ENCODE results near the gene ADPRHL1. TPM values are rescaled to one million over a fixed set of nuclear protein-coding genes. Genes with fewer than 3 reads are reported as not detected.

The ADPRHL1 gene
- total RNA-seq, 1 donor from 2014 or later, result 0.22 TPM

DNA sequence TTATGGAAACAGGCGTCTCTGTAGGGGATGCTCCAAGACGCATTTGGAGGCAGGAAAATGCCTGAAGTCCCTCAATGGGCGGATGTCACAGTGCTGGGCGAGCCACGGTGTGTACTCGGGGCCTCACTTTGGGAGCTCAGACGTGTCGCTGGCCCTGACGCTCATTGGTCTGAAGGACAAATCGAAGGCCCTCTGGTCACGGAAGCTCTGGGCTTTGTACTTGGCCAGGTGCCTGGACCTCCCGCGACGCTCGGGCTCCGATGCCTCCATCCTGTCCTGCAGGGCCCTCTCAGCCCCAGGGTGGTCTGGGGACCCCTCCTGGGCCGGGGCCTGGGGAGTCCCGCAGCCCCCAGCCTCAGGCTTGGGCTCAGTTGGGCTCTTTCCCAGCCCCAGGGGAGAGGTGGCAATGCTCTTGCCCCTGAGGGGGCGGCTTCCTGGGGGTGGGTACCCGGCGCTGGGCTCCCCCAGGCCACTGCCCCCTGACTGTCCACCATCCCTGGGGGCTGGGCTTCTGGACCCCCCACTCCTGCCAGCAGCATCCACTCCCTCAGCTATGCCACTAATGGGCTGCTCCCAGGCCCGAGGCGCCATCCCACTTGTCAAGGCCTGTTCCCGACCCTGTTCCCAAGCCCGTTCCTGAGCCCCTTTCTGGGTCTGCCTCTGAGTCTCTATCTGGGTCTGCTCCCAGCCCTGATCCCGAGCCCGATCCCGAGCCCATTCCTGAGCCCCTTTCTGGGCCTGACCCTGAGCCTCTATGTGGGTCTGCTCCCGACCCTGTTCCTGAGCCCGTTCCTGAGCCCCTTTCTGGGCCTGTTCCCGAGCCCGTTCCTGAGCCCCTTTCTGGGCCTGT, 49.8 kb downstream of the ADPRHL1 start:
- H3K4me3 ChIP-seq, result no peak overlapping the region

DNA sequence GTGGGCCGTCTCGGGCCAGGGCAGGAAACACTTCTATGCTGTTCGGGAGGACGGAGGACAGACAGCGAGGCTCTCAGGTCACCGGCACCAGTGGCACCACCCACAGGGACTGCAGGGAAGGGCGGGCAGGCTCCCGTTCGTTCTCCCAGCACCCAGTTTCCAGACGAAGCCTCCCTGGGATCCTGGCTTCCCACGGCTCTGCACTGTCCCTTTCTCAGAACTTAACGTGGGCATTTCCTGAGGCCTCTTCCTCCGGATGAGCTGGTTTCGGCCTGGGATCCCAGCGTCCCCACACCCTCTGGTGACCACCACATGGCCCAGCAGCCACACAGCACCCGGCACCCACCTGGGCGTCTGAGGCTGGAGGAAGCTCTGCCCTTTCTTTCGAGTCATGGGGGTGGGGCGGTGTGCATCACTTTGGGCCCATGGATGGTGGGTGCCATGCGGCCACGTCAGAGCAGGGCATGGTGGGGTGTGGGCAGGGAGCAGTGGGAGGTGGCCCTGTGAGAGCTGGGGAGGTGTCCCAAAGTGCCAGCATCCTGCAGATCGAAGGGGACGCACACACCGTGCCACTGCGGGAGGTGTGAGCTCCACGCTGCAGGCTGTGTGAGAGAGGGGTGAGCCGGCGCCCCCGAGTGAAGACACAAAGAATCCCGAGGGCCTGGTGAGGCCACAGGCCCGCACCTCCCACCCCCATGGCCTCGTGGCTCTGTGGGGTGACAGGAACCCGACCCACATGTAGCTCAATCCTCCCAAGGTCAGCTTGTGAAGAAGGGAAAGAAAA, 50.6 kb downstream of the ADPRHL1 start:
- H2AFZ ChIP-seq (replicated peaks), result no peak overlapping the region
- no peak for DNase-seq (ENCODE audit: low spot score)

More for the DNA sequence above, 49.8 kb downstream of the ADPRHL1 start:
- no peaks in the 10 kb centered on the region for H3K9me3 Mint-ChIP-seq
- no peak for DNase-seq (ENCODE audit: low spot score)
- Histone ChIP-seq H3K4me1 (peaks cover 11% of the 10 kb centered on the region), H3K9ac (no peak overlapping the region), H3K36me3 (no peaks in the 10 kb centered on the region), H3K27me3 (no peaks in the 10 kb centered on the region), H4K20me1 (ENCODE audit: low read depth) (no peaks in the 10 kb centered on the region), H3K79me2 (ENCODE audit: low read depth) (no peaks in the 10 kb centered on the region), H3K4me2 (no peak overlapping the region), H2AFZ (replicated peaks) (no peak overlapping the region), H3K27ac (no peak overlapping the region), H3K9me3 (ENCODE audit: low read depth) (no peaks in the 10 kb centered on the region), H3F3A (ENCODE audit: low read depth) (peaks cover 4% of the 10 kb centered on the region)
- H3K4me1 Mint-ChIP-seq, result peaks cover 31% of the 10 kb centered on the region
- no peak overlapping the region for H3K4me3 Mint-ChIP-seq
- H3K27me3 Mint-ChIP-seq (ENCODE audit: insufficient read depth, low read depth), result peaks cover 7% of the 10 kb centered on the region
- TF ChIP-seq EZH2 (IDR thresholded peaks at IDR 0.05) (no peak), EZH2phosphoT487 (IDR thresholded peaks at IDR 0.05) (no peak)
- TF ChIP-seq, protein P1, sequence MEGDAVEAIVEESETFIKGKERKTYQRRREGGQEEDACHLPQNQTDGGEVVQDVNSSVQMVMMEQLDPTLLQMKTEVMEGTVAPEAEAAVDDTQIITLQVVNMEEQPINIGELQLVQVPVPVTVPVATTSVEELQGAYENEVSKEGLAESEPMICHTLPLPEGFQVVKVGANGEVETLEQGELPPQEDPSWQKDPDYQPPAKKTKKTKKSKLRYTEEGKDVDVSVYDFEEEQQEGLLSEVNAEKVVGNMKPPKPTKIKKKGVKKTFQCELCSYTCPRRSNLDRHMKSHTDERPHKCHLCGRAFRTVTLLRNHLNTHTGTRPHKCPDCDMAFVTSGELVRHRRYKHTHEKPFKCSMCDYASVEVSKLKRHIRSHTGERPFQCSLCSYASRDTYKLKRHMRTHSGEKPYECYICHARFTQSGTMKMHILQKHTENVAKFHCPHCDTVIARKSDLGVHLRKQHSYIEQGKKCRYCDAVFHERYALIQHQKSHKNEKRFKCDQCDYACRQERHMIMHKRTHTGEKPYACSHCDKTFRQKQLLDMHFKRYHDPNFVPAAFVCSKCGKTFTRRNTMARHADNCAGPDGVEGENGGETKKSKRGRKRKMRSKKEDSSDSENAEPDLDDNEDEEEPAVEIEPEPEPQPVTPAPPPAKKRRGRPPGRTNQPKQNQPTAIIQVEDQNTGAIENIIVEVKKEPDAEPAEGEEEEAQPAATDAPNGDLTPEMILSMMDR (IDR thresholded peaks at IDR 0.05), result no peak
- H3K27ac Mint-ChIP-seq, result peak overlapping the region; percentile 33
- H3K36me3 Mint-ChIP-seq, result no peaks in the 10 kb centered on the region

DNA sequence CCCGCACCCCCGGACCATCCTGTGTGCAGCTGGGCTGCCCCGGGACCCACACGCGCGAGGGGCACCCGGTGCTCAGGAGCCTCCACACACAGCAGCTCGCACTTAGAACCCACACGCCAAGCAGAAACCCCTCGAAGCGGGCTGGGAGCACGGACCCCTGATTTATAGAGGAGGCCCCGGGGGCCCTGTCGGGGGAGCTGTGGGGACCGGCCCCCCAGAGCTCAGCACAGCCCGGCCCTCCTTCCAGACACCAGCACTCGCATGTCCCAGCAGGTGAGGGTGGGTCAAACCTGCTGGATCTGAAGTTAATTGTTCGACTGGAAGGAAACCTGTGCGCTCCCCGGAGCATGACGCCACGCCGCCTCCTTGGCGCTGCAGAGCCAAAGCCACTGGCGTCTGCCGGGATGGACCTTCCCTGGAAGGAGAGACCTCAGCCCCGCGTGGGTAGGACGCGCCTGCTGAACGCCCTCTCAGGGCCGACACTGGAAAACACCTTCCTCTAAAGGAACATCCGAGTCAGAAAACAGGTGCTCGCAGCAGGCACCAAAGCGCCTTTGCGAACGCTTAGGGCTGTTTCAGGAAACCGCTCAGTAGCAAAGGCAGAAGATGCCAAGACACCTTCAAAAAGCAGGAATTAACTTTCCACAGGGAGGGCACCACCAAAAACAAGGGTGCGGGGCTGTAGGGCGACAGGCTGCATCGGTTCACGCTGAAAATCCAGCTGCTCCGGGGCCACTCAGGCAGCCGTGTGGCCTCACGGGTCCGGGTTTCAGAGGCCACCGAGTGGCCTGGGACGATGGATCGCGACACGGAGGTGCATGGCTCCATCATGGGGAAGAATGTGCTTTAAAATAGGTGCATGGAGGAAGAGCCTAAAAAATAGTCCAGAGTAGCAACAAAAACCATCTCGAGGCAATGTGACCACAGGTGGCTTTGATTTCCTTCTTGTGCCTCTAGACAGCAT, 51.6 kb downstream of the ADPRHL1 start:
- Mint-ChIP-seq H3K36me3 (no peaks in the 10 kb centered on the region), H3K9me3 (no peaks in the 10 kb centered on the region), H3K4me1 (peaks cover 32% of the 10 kb centered on the region), H3K4me3 (no peak overlapping the region), H3K27me3 (ENCODE audit: insufficient read depth, low read depth) (peaks cover 7% of the 10 kb centered on the region), H3K27ac (no peak overlapping the region)
- peaks cover 16% of the 10 kb centered on the region for H3K4me1 ChIP-seq
- H3K79me2 ChIP-seq (ENCODE audit: low read depth), result no peaks in the 10 kb centered on the region
- peaks cover 13% of the 10 kb centered on the region for H3F3A ChIP-seq (ENCODE audit: low read depth)
- TF ChIP-seq, protein P1 (IDR thresholded peaks at IDR 0.05), result no peak
- TF ChIP-seq EZH2phosphoT487 (IDR thresholded peaks at IDR 0.05) (no peak), EZH2 (IDR thresholded peaks at IDR 0.05) (no peak)
- H3K9ac ChIP-seq, result no peak overlapping the region
- H3K9me3 ChIP-seq (ENCODE audit: low read depth), result no peaks in the 10 kb centered on the region
- H4K20me1 ChIP-seq (ENCODE audit: low read depth), result no peaks in the 10 kb centered on the region
- no peak overlapping the region for H3K4me2 ChIP-seq
- DNase-seq (ENCODE audit: low spot score), result no peak
- no peak overlapping the region for H3K4me3 ChIP-seq
- no peaks in the 10 kb centered on the region for H3K36me3 ChIP-seq
- H2AFZ ChIP-seq (replicated peaks), result no peak overlapping the region
- no peak overlapping the region for H3K27ac ChIP-seq
- no peaks in the 10 kb centered on the region for H3K27me3 ChIP-seq

More for the DNA sequence above, 50.6 kb downstream of the ADPRHL1 start:
- H3K4me1 ChIP-seq, result peaks cover 16% of the 10 kb centered on the region
- no peaks in the 10 kb centered on the region for H4K20me1 ChIP-seq (ENCODE audit: low read depth)
- H3K36me3 Mint-ChIP-seq, result no peaks in the 10 kb centered on the region
- TF ChIP-seq, protein P1 (IDR thresholded peaks at IDR 0.05), result no peak
- TF ChIP-seq EZH2phosphoT487 (IDR thresholded peaks at IDR 0.05), result no peak
- TF ChIP-seq EZH2 (IDR thresholded peaks at IDR 0.05), result no peak
- H3K9ac ChIP-seq, result no peak overlapping the region
- H3K27ac ChIP-seq, result no peak overlapping the region
- H3K4me3 Mint-ChIP-seq, result no peak overlapping the region
- H3K4me1 Mint-ChIP-seq, result peaks cover 33% of the 10 kb centered on the region
- H3K27ac Mint-ChIP-seq, result no peak overlapping the region
- H3K9me3 Mint-ChIP-seq, result no peaks in the 10 kb centered on the region
- no peaks in the 10 kb centered on the region for H3K9me3 ChIP-seq (ENCODE audit: low read depth)
- H3K4me3 ChIP-seq, result no peak overlapping the region
- no peaks in the 10 kb centered on the region for H3K27me3 ChIP-seq
- H3K79me2 ChIP-seq (ENCODE audit: low read depth), result no peaks in the 10 kb centered on the region
- no peaks in the 10 kb centered on the region for H3K36me3 ChIP-seq
- peaks cover 7% of the 10 kb centered on the region for H3K27me3 Mint-ChIP-seq (ENCODE audit: insufficient read depth, low read depth)
- no peak overlapping the region for H3K4me2 ChIP-seq
- peaks cover 11% of the 10 kb centered on the region for H3F3A ChIP-seq (ENCODE audit: low read depth)
